Activated CD8-positive, alpha-beta memory T cell treated with anti-CD3 and anti-CD28 coated beads, Interleukin-2, amount 50 U/mL, for 1 hour (primary cell): ENCODE measurements around the gene TBATA.

Experiments used
- DNase-seq: peaks from one replicate; pipeline ENCODE4 v3.0.0-alpha.2; 2020; ENCODE audit errors: extremely low read depth

TBATA gene

DNA sequence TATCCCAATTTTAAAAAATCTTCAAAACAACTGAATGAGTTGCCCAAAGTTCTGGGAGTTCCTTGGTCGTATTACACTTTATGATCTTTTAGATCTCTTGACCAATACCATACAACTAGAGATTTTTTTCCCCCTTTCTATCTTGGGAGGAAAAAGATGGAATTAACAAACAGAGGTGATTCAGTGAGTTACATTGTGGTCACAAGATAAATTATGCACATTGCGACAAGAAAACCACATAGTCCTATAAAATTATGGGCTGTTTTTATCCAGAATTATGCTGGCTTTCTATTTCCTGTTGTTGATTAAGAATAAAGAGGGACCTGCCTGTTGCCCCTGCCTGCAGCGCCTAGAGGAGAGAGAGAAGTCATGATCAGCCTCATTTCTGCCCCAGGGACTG is 22.4 kb upstream of the TBATA start:
- DNase-seq: no peak

GRCh38 chr10:70806841-70807240 is 21.7 kb upstream of the TBATA start:
- DNase-seq: no peak

DNA sequence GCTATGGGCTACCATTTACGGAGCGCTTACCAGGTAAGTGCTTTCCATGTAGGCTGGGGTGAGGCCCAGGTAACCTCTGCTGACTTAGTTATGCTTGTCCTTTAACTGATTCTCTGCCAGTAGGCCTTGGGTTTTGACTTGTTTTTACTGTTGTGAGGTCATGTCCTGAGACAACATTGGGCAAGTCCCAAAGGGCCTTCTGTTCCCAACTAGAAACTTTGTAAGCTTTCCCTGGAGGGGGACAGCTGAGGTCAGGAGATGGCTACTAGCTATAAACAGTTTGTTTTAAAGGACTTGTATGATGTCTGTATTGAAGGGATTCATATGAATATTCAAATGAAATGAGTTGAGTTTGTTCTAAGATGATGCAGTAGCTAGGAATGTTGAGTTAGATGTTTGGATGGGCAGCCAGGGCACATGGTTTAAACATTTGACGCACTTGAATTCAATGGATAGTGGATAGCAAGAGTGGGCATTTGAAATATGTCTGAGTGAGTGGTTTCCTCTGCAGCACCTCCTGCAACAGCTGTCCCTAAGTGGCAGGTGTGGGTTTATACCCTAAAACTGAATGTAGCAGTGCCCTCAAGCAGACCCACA is 20.5 kb upstream of the TBATA start:
- DNase-seq: no peak

DNA sequence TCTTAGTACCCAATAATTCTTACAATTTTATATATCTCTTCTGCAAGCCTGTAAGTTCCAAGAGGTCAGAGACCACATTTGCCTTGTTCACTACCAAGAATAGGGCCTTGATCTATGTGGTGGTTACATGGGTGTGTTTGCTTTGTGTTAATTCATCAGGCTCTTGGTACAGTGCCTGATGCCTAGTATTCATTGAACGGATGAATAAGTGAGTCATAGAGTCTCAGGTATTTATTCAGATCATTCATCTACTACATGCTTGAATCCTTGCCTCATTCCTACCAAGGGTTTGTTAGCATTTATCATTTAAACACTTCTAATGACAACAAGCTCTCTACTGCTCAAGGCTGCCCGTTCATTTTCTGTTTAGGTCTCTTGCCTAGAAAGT is 19.2 kb upstream of the TBATA start:
- no peak for DNase-seq

GRCh38 chr10:70803775-70804420 is 18.7 kb upstream of the TBATA start:
- no peak for DNase-seq

- no peak for DNase-seq
Measured at GRCh38 chr10:70801854-70802253, 16.7 kb upstream of the TBATA start.

- DNase-seq: no peak
Measured at GRCh38 chr10:70799124-70799523, 13.9 kb upstream of the TBATA start.

DNA sequence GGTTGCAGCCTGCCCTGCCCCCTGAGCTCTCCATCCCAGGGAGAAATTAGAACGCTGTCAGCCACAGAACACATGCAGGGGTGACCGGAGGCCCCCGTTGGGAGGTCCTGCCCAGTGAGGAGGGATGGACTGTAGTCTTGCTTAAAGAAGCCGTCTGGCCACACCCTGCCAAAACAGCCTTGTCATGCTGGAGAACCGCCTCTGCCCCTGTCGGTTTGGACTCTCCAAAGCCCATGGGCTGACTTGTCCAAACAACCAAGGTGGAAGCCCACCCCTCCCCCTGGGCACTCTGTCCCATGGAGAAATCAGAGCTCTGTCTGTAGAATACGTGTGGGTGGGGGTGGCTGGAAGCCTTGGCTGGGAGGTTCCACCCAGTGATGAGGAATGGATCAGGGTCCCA is 12.7 kb upstream of the TBATA start:
- DNase-seq: no peak

- no peak for DNase-seq
Measured at GRCh38 chr10:70795613-70796012, 10.4 kb upstream of the TBATA start.

DNA sequence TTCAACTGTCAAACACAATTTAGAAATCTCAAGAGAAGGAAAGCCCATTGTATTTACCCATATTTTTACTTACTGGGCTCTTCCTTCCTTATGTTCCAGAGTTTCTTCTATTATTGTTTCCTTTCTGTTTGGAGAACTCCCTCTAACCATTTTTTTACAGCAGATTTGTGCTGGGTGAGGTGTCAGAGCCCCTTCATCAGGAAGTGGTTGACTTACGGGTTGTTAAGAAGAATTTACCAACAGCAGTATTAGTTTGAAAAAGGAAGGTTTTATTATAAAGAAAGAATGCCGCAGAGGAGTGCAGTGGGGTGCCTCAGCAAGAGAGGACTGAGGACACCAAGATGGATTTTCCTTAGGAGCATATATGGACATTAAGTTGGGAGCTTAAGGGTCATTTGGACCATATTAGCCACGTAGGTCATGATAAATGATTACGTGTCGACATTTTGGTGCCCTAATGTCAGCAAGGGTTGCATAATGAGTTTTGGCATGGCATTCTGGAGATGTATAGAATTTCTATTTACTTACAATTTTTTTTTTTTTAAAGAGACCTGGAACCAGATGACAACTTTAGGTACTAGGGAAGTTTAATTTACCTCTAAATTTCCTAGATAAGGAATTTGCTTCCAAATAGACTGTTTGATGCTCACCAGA is 6.3 kb upstream of the TBATA start:
- no peak for DNase-seq

GRCh38 chr10:70786799-70787415 is 1.7 kb upstream of the TBATA start:
- no peak for DNase-seq

DNA sequence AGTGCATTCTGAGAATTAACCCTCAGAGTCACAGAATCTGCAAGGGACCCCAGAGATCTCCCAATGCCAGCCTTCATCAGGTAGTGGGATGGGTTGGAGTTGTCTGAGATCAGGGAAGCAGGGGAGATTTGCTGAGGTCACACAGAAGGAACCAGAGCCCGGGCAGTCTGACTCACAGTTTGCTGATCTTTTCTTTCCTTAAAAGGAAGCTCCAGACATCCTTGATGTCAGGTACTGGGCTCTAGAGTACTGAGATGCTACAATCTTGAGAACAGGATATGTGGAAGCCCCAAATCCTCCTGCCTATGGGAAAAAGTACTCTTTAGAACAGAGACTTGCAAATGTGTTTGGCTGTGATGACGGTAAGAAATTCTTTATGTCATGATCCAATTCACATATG is 706 bp downstream of the TBATA start:
- no peak for DNase-seq

DNA sequence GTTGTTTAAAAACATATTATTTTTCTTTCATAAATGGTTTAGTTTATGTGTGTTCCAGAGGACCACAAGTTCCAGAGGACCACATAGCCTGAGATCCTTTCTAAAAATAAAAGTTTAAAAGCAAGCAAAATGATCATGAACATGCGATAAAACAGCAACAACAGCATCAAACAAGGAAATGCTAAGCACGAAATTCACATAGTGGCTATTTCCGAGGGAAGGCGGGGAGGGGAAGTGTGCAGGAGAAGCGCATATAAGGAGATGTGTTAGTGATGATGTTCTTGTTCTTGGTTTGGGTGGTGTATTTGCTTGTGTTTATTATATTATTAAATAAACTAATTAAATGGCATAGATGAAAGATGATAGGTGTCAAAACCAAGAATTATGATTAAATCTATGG is 1.2 kb downstream of the TBATA start:
- no peak for DNase-seq

- DNase-seq: no peak
Measured at GRCh38 chr10:70782746-70783680, 2.2 kb downstream of the TBATA start.

DNA sequence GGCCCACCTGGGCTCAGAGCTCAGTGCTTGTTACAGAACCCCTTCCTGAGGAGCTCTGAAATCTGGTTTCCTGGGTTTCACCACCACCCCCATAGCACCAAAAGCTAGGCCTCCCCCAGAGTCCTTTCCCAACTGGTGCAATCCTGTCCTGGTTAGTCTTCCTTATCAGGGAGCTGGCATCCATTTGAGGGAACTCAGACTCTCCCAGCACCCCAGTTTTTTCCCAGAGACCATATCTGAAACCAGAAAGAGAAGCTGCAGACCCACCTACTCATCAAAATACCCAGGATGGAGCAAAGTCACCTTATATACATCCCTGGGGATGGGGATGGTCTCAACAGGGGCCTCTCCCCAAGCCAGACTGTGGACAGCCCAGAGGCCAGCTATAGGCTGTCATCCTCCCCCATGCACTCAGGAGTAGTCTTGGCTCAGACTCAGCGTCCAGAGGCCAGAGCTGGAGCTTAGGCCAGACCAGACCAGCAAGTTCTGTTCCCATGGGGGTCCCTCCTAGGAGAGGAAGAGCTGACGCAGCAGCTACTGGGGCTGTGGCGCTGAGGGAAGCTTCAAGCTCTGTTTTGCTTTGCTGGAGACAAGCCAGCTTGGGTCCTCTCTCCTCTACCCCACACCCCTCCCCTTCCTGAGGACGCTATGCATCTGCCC is 3.0 kb downstream of the TBATA start:
- DNase-seq: no peak

GRCh38 chr10:70781461-70782051 is 3.6 kb downstream of the TBATA start:
- DNase-seq: no peak

DNA sequence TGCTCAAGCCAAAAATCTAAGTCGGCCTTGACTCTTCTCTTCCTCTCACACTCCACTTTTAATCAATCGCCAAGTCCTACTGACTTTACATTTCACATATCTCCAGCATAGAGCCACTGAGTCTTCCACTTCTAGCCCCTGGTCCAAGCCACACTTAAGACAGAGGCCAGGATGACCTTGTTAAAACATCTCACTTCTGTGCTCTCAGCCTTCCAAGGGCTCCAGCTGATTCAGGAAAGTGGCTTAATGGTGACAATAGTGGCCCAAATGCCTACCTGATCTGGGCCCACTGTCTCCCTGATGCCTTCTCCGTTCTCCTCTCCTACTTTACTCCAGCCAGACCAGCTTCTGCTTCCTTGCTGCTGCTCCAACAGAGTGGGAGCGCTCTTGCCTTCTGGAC is 4.4 kb downstream of the TBATA start:
- DNase-seq: no peak

GRCh38 chr10:70780370-70780760 is 4.8 kb downstream of the TBATA start:
- no peak for DNase-seq

- DNase-seq: no peak
Measured at GRCh38 chr10:70779511-70780369, 5.4 kb downstream of the TBATA start.

- DNase-seq: no peak
Measured at GRCh38 chr10:70779088-70779487, 6.1 kb downstream of the TBATA start.
